Measurements from ENCODE around the gene QRSL1. TPM values are rescaled to one million over a fixed set of nuclear protein-coding genes. Genes with fewer than 3 reads are reported as not detected.

QRSL1 gene
- total and polyA plus RNA-seq, 2 experiments from 2014 or later = 18.4 to 19.3 TPM

DNA sequence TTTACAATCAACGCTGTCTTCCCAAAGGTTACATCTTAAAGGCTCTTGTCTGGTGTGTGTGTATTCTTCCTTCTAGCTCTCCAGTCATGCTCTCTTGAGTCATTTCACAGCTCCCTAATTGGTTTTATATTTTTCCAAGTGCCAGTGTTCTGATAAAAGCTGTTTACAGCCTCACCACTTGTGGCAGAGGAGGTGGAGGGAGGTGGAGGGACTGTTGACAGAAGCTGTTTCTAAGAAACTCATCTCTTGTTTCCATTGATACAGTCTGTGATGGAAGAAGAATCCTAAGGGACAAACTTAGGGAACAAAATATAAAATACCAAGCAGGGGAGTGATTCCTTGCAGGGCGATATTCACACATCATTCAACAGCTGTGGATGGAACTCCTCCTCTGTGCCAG is 64.0 kb downstream of the QRSL1 start (continued):
- TF ChIP-seq, protein P1, sequence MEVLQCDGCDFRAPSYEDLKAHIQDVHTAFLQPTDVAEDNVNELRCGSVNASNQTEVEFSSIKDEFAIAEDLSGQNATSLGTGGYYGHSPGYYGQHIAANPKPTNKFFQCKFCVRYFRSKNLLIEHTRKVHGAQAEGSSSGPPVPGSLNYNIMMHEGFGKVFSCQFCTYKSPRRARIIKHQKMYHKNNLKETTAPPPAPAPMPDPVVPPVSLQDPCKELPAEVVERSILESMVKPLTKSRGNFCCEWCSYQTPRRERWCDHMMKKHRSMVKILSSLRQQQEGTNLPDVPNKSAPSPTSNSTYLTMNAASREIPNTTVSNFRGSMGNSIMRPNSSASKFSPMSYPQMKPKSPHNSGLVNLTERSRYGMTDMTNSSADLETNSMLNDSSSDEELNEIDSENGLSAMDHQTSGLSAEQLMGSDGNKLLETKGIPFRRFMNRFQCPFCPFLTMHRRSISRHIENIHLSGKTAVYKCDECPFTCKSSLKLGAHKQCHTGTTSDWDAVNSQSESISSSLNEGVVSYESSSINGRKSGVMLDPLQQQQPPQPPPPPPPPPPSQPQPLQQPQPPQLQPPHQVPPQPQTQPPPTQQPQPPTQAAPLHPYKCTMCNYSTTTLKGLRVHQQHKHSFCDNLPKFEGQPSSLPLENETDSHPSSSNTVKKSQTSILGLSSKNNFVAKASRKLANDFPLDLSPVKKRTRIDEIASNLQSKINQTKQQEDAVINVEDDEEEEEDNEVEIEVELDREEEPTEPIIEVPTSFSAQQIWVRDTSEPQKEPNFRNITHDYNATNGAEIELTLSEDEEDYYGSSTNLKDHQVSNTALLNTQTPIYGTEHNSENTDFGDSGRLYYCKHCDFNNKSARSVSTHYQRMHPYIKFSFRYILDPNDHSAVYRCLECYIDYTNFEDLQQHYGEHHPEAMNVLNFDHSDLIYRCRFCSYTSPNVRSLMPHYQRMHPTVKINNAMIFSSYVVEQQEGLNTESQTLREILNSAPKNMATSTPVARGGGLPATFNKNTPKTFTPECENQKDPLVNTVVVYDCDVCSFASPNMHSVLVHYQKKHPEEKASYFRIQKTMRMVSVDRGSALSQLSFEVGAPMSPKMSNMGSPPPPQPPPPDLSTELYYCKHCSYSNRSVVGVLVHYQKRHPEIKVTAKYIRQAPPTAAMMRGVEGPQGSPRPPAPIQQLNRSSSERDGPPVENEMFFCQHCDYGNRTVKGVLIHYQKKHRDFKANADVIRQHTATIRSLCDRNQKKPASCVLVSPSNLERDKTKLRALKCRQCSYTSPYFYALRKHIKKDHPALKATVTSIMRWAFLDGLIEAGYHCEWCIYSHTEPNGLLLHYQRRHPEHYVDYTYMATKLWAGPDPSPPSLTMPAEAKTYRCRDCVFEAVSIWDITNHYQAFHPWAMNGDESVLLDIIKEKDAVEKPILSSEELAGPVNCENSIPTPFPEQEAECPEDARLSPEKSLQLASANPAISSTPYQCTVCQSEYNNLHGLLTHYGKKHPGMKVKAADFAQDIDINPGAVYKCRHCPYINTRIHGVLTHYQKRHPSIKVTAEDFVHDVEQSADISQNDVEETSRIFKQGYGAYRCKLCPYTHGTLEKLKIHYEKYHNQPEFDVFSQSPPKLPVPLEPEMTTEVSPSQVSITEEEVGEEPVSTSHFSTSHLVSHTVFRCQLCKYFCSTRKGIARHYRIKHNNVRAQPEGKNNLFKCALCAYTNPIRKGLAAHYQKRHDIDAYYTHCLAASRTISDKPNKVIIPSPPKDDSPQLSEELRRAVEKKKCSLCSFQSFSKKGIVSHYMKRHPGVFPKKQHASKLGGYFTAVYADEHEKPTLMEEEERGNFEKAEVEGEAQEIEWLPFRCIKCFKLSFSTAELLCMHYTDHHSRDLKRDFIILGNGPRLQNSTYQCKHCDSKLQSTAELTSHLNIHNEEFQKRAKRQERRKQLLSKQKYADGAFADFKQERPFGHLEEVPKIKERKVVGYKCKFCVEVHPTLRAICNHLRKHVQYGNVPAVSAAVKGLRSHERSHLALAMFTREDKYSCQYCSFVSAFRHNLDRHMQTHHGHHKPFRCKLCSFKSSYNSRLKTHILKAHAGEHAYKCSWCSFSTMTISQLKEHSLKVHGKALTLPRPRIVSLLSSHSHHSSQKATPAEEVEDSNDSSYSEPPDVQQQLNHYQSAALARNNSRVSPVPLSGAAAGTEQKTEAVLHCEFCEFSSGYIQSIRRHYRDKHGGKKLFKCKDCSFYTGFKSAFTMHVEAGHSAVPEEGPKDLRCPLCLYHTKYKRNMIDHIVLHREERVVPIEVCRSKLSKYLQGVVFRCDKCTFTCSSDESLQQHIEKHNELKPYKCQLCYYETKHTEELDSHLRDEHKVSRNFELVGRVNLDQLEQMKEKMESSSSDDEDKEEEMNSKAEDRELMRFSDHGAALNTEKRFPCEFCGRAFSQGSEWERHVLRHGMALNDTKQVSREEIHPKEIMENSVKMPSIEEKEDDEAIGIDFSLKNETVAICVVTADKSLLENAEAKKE (CRISPR knock-in tag; IDR thresholded peaks at IDR 0.05) = no peak
- TF ChIP-seq JUNB (IDR thresholded peaks at IDR 0.05; ENCODE audit: unreplicated experiment) (no peak), POLR2AphosphoS5 (IDR thresholded peaks at IDR 0.05; ENCODE audit: low read depth) (no peak), ZNF331 (CRISPR knock-in tag; IDR thresholded peaks at IDR 0.05; ENCODE audit: low read depth) (no peak), CREB1 (CRISPR knock-in tag; IDR thresholded peaks at IDR 0.05; ENCODE audit: low read depth) (no peak), EZH2 (IDR thresholded peaks at IDR 0.05; ENCODE audit: low read depth, unreplicated experiment) (no peak), NANOG (IDR thresholded peaks at IDR 0.05; ENCODE audit: borderline replicate concordance) (no peak), ZNF114 (CRISPR knock-in tag; IDR thresholded peaks at IDR 0.05) (no peak), STAT1 (IDR thresholded peaks at IDR 0.05; ENCODE audit: unreplicated experiment) (no peak)
- TF ChIP-seq, protein P2, sequence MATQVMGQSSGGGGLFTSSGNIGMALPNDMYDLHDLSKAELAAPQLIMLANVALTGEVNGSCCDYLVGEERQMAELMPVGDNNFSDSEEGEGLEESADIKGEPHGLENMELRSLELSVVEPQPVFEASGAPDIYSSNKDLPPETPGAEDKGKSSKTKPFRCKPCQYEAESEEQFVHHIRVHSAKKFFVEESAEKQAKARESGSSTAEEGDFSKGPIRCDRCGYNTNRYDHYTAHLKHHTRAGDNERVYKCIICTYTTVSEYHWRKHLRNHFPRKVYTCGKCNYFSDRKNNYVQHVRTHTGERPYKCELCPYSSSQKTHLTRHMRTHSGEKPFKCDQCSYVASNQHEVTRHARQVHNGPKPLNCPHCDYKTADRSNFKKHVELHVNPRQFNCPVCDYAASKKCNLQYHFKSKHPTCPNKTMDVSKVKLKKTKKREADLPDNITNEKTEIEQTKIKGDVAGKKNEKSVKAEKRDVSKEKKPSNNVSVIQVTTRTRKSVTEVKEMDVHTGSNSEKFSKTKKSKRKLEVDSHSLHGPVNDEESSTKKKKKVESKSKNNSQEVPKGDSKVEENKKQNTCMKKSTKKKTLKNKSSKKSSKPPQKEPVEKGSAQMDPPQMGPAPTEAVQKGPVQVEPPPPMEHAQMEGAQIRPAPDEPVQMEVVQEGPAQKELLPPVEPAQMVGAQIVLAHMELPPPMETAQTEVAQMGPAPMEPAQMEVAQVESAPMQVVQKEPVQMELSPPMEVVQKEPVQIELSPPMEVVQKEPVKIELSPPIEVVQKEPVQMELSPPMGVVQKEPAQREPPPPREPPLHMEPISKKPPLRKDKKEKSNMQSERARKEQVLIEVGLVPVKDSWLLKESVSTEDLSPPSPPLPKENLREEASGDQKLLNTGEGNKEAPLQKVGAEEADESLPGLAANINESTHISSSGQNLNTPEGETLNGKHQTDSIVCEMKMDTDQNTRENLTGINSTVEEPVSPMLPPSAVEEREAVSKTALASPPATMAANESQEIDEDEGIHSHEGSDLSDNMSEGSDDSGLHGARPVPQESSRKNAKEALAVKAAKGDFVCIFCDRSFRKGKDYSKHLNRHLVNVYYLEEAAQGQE (IDR thresholded peaks at IDR 0.05; ENCODE audit: unreplicated experiment) = no peak
- TF ChIP-seq, protein P3, sequence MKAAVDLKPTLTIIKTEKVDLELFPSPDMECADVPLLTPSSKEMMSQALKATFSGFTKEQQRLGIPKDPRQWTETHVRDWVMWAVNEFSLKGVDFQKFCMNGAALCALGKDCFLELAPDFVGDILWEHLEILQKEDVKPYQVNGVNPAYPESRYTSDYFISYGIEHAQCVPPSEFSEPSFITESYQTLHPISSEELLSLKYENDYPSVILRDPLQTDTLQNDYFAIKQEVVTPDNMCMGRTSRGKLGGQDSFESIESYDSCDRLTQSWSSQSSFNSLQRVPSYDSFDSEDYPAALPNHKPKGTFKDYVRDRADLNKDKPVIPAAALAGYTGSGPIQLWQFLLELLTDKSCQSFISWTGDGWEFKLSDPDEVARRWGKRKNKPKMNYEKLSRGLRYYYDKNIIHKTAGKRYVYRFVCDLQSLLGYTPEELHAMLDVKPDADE (IDR thresholded peaks at IDR 0.05) = no peak
